Memory B cell (primary cell): ENCODE measurements around the gene SLC13A3.
"Not testable (repeated sequence)": the region's sequence is repeated elsewhere in the genome, so short reads cannot be mapped to it uniquely, and the experiment has no call there.

Experiments used
- ATAC-seq: fragments of 150-1000 bp; cut with Tn5 transposase; 2 replicates; pipeline ENCODE4 v1.10.0; 2021; ENCODE audit warnings: low read depth, mild to moderate bottlenecking, moderate library complexity
- DNase-seq, 2 donors: peaks; one replicate each; pipeline ENCODE4 v3.0.0; 2022; ENCODE audit warnings: low spot score in 2 of 2
- H3K27ac Mint-ChIP-seq: one replicate; pipeline ENCODE4 v1.8.0; 2022; ENCODE audit warnings: mild to moderate bottlenecking, moderate library complexity, mixed read lengths
- H3K27me3 Mint-ChIP-seq: one replicate; pipeline ENCODE4 v1.8.0; 2022; ENCODE audit warnings: mixed read lengths
- H3K36me3 Mint-ChIP-seq: one replicate; pipeline ENCODE4 v1.8.0; 2022; ENCODE audit warnings: mild to moderate bottlenecking, mixed read lengths
- H3K4me1 Mint-ChIP-seq: one replicate; pipeline ENCODE4 v1.8.0; 2022; ENCODE audit warnings: mixed read lengths
- H3K4me3 Mint-ChIP-seq: one replicate; pipeline ENCODE4 v1.8.0; 2022; ENCODE audit warnings: mild to moderate bottlenecking, moderate library complexity, mixed read lengths
- H3K9me3 Mint-ChIP-seq: one replicate; pipeline ENCODE4 v1.8.0; 2022; ENCODE audit warnings: mixed read lengths

SLC13A3 gene

DNA sequence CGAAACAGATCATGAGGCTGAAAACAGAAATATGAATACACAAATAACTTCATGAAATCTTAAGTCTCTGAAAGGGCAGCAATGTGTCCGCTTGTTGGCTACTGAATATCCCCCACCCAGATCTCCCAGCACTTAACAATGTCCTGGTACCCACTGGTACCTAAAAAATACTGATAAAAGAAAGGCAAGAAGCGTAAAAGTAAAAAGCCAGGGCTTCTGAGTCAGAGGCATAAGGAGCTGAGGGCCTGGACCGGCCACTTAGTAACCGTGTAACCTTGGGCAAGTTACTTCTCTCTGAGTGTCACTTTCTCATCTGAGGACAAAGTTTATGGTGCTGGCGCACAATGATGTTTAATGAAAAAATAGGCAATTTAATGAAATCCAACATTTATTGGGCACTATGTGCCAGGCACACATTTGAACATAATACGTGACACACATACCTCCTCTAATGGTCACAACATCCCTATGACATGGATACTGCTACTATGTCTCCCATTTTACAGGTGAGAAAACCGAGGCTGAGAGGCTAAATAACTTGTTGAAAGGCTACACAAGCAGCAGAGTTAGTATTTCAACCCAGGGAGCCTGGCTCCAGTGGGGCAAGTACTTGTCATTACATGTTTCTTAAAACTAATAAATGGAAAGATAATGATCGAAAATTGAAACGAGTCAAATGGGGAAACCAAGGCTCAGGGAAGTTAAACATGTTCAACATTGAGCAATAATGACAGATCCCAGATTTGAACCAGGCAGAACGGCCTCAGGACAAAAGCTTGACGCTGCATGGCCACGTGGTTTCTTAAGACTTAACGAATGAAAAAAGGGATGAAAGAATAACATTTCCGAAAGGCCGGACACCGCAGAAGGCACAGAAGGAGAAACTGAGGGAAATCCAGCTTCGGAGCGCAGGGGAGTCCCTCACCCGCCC lies 37.2 kb upstream of the SLC13A3 start:
- DNase-seq: no peak
- H3K4me1 Mint-ChIP-seq: peaks cover 35% of the 10 kb centered on the region
- H3K36me3 Mint-ChIP-seq: peaks cover 13% of the 10 kb centered on the region

GRCh38 chr20:46683939-46684750 lies 32.9 kb upstream of the SLC13A3 start:
- Mint-ChIP-seq H3K9me3 (no peaks in the 10 kb centered on the region), H3K4me3 (no peak overlapping the region), H3K36me3 (peaks cover 13% of the 10 kb centered on the region), H3K27ac (peak overlapping the region; percentile 3), H3K27me3 (no peaks in the 10 kb centered on the region), H3K4me1 (peaks cover 42% of the 10 kb centered on the region)
- no peak for DNase-seq
- no peak for ATAC-seq

More for the DNA sequence above, 37.2 kb upstream of the SLC13A3 start:
- Mint-ChIP-seq H3K9me3 (no peaks in the 10 kb centered on the region), H3K27me3 (no peaks in the 10 kb centered on the region), H3K4me3 (peak overlapping the region; percentile 97), H3K27ac (peak overlapping the region; percentile 84)
- no peak for ATAC-seq

- ATAC-seq (no peak), DNase-seq (no peak)
- H3K9me3 Mint-ChIP-seq: no peaks in the 10 kb centered on the region
- peaks cover 13% of the 10 kb centered on the region for H3K36me3 Mint-ChIP-seq
- H3K27me3 Mint-ChIP-seq: no peaks in the 10 kb centered on the region
- peak overlapping the region; percentile 3 for H3K27ac Mint-ChIP-seq
- no peak overlapping the region for H3K4me3 Mint-ChIP-seq
- peaks cover 42% of the 10 kb centered on the region for H3K4me1 Mint-ChIP-seq
Observed at GRCh38 chr20:46683668-46683938, 32.3 kb upstream of the SLC13A3 start.

GRCh38 chr20:46683011-46683667 lies 31.9 kb upstream of the SLC13A3 start:
- no peak for DNase-seq
- H3K36me3 Mint-ChIP-seq: peaks cover 13% of the 10 kb centered on the region
- peaks cover 38% of the 10 kb centered on the region for H3K4me1 Mint-ChIP-seq
- H3K9me3 Mint-ChIP-seq: no peaks in the 10 kb centered on the region
- no peak overlapping the region for H3K27ac Mint-ChIP-seq
- no peaks in the 10 kb centered on the region for H3K27me3 Mint-ChIP-seq
- no peak for ATAC-seq
- H3K4me3 Mint-ChIP-seq: no peak overlapping the region

DNA sequence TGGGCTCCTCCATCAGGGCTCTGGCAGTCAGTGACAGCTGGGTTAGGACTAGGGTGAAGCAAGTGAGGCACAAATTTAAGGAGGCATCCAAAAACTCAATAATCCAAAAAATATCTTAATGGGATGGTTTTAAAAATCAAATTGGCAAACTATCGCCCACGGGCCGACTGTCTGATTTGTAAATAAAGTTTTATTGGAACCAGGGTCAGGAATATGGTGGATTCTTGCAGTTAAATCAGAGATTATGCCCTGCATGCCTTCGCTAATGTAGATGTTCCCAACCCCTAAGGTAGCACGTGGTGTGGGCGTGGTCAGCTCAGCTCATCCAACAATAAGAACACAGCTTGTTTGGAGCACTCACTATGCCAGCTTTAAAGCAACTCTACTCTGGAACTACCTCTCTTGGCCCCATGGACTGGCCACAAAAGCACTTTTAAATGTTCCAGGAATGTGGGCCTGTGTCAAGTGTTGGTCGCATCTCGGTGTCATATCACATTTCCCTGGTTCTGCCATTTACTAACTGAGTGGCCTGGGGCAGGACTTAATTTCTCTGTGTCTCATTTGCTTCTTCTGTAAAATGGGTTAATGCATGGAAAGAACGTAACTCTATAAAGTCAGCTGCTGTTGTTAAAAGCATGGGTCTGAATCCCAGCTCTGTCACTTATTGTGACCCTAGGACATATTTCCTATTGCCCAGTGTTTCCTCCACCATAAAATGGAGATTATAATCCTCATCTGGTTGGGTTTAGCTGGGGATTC lies 31.0 kb upstream of the SLC13A3 start:
- DNase-seq: no peak
- Mint-ChIP-seq H3K27me3 (no peaks in the 10 kb centered on the region), H3K27ac (no peak overlapping the region)

GRCh38 chr20:46681032-46681854 lies 30.0 kb upstream of the SLC13A3 start:
- no peak overlapping the region for H3K4me3 Mint-ChIP-seq
- H3K4me1 Mint-ChIP-seq: peaks cover 23% of the 10 kb centered on the region
- ATAC-seq (peak; percentile 74), DNase-seq (peak; percentile 56 to 69)
- peaks cover 11% of the 10 kb centered on the region for H3K36me3 Mint-ChIP-seq
- no peaks in the 10 kb centered on the region for H3K27me3 Mint-ChIP-seq
- H3K27ac Mint-ChIP-seq: peak overlapping the region; percentile 48
- no peaks in the 10 kb centered on the region for H3K9me3 Mint-ChIP-seq

More for the DNA sequence above, 31.0 kb upstream of the SLC13A3 start:
- peaks cover 31% of the 10 kb centered on the region for H3K4me1 Mint-ChIP-seq
- H3K36me3 Mint-ChIP-seq: peaks cover 15% of the 10 kb centered on the region
- no peaks in the 10 kb centered on the region for H3K9me3 Mint-ChIP-seq
- no peak for ATAC-seq
- H3K4me3 Mint-ChIP-seq: no peak overlapping the region

DNA sequence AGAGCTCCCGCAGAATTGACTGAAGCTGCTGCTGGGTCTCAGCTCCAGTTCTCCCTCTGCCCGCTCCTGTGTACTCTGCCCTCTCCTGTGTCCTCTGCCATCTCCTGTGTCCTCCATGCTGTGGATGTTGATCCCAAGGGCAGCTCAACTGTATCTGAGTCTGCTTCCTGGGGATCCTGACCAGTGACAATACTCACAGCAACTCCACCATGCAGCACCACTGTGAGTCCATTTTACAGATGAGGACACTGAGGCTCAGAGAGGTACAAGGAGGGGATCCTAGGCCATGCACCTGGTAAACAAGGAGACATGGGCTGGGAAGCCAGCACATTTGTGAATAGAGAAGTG lies 29.4 kb upstream of the SLC13A3 start:
- ATAC-seq (no peak), DNase-seq (no peak)
- Mint-ChIP-seq H3K4me3 (no peak overlapping the region), H3K27me3 (no peaks in the 10 kb centered on the region), H3K4me1 (peaks cover 23% of the 10 kb centered on the region), H3K36me3 (peaks cover 9% of the 10 kb centered on the region), H3K27ac (no peak overlapping the region), H3K9me3 (no peaks in the 10 kb centered on the region)

GRCh38 chr20:46678516-46678915 lies 27.3 kb upstream of the SLC13A3 start:
- peaks cover 3% of the 10 kb centered on the region for H3K27me3 Mint-ChIP-seq
- no peaks in the 10 kb centered on the region for H3K9me3 Mint-ChIP-seq
- H3K27ac Mint-ChIP-seq: no peak overlapping the region
- DNase-seq (no peak), ATAC-seq (no peak)
- H3K36me3 Mint-ChIP-seq: peaks cover 6% of the 10 kb centered on the region
- peaks cover 17% of the 10 kb centered on the region for H3K4me1 Mint-ChIP-seq
- no peak overlapping the region for H3K4me3 Mint-ChIP-seq

GRCh38 chr20:46677608-46678007 lies 26.3 kb upstream of the SLC13A3 start:
- H3K4me1 Mint-ChIP-seq: peaks cover 13% of the 10 kb centered on the region
- H3K9me3 Mint-ChIP-seq: no peaks in the 10 kb centered on the region
- H3K4me3 Mint-ChIP-seq: no peak overlapping the region
- no peak overlapping the region for H3K27ac Mint-ChIP-seq
- ATAC-seq: no peak
- H3K27me3 Mint-ChIP-seq: peaks cover 3% of the 10 kb centered on the region
- H3K36me3 Mint-ChIP-seq: peaks cover 6% of the 10 kb centered on the region
- no peak for DNase-seq

GRCh38 chr20:46676649-46677316 lies 25.5 kb upstream of the SLC13A3 start:
- not testable (repeated sequence) for ATAC-seq, H3K9me3 Mint-ChIP-seq

GRCh38 chr20:46674253-46675083 lies 23.2 kb upstream of the SLC13A3 start:
- H3K9me3 Mint-ChIP-seq: no peaks in the 10 kb centered on the region
- H3K27ac Mint-ChIP-seq: no peak overlapping the region
- DNase-seq: no peak
- peaks cover 4% of the 10 kb centered on the region for H3K4me1 Mint-ChIP-seq
- no peak for ATAC-seq
- H3K4me3 Mint-ChIP-seq: no peak overlapping the region
- H3K36me3 Mint-ChIP-seq: peaks cover 6% of the 10 kb centered on the region
- H3K27me3 Mint-ChIP-seq: peaks cover 3% of the 10 kb centered on the region

More at GRCh38 chr20:46676649-46677316, 25.5 kb upstream of the SLC13A3 start:
- not testable (repeated sequence) for H3K36me3 Mint-ChIP-seq, H3K27me3 Mint-ChIP-seq, H3K4me3 Mint-ChIP-seq, DNase-seq, H3K27ac Mint-ChIP-seq
- H3K4me1 Mint-ChIP-seq: peaks cover 13% of the 10 kb centered on the region
